Left ventricle myocardium inferior (tissue), 1 donor: ENCODE measurements around the gene TNRC18. TPM values are rescaled to one million over a fixed set of nuclear protein-coding genes. Genes with fewer than 3 reads are reported as not detected.
"Not testable (repeated sequence)": the region's sequence is repeated elsewhere in the genome, so short reads cannot be mapped to it uniquely, and the experiment has no call there.

ENCODE experiments used
- DNase-seq: peaks from one replicate; pipeline ENCODE4 v3.0.0-alpha.2; 2020
- H3K27ac ChIP-seq: fragments of 200-600 bp; replicated peaks from 2 replicates; pipeline ENCODE4 v1.8.0; 2021
- H3K27me3 ChIP-seq: fragments of 200-600 bp; 2 replicates; pipeline ENCODE4 v1.8.0; 2021; ENCODE audit warnings: low read depth
- H3K36me3 ChIP-seq: fragments of 200-600 bp; 2 replicates; pipeline ENCODE4 v1.8.0; 2021
- H3K4me1 ChIP-seq: fragments of 200-600 bp; 2 replicates; pipeline ENCODE4 v1.8.0; 2021
- H3K4me3 ChIP-seq: fragments of 200-600 bp; 2 replicates; pipeline ENCODE4 v1.8.0; 2021; ENCODE audit warnings: mild to moderate bottlenecking, moderate library complexity
- H3K9me3 ChIP-seq: fragments of 200-600 bp; replicated peaks from 2 replicates; pipeline ENCODE4 v1.8.0; 2021
- intact Hi-C: fragments of 100-400 bp; cut with micrococcal nuclease; formaldehyde crosslinking; loops from one replicate; pipeline ENCODE4 v1.11.0; 2022
- total RNA-seq: library from RNA; stranded (reverse); fragmentation: NEBNext Ultra II Directional; extraction: Animal tissue kit (Norgen Biotek cat#: 25700); gene quantifications from one replicate; pipeline ENCODE4 v1.2.1, GENCODE V29; 2021
- TF ChIP-seq, protein P1 (sequence below): fragments of 200-600 bp; IDR thresholded peaks from 2 replicates; pipeline ENCODE4 v1.8.0; 2021; ENCODE audit warnings: antibody characterized with exemption, mild to moderate bottlenecking, borderline replicate concordance
- donor health status: DM: no; HTN: yes; CAD: no; lungs with severe emphysema.

TNRC18 gene
- total RNA-seq, 1 donor from 2014 or later = 27.7 TPM

- TF ChIP-seq, protein P1, sequence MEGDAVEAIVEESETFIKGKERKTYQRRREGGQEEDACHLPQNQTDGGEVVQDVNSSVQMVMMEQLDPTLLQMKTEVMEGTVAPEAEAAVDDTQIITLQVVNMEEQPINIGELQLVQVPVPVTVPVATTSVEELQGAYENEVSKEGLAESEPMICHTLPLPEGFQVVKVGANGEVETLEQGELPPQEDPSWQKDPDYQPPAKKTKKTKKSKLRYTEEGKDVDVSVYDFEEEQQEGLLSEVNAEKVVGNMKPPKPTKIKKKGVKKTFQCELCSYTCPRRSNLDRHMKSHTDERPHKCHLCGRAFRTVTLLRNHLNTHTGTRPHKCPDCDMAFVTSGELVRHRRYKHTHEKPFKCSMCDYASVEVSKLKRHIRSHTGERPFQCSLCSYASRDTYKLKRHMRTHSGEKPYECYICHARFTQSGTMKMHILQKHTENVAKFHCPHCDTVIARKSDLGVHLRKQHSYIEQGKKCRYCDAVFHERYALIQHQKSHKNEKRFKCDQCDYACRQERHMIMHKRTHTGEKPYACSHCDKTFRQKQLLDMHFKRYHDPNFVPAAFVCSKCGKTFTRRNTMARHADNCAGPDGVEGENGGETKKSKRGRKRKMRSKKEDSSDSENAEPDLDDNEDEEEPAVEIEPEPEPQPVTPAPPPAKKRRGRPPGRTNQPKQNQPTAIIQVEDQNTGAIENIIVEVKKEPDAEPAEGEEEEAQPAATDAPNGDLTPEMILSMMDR = no peak
- no peak for DNase-seq
- H3K4me1 ChIP-seq = peaks cover 20% of the 10 kb centered on the region
- no peak overlapping the region for H3K27ac ChIP-seq
- H3K9me3 ChIP-seq = no peaks in the 10 kb centered on the region
- H3K36me3 ChIP-seq = peaks cover 44% of the 10 kb centered on the region
- intact Hi-C loops = loop anchor here (10.0 kb wide), 1 partner anchor 87 kb away; no protein-coding TSS in a partner anchor
- H3K27me3 ChIP-seq = no peaks in the 10 kb centered on the region
- H3K4me3 ChIP-seq = no peak overlapping the region
These were observed 56.0 kb downstream of the TNRC18 start for GRCh38 chr7:5367661-5368060.

- H3K9me3 ChIP-seq, DNase-seq, H3K27ac ChIP-seq, H3K4me3 ChIP-seq, H3K27me3 ChIP-seq: not testable (repeated sequence)
- intact Hi-C loops = loop anchor here (10.0 kb wide), 1 partner anchor 89 kb away; no protein-coding TSS in a partner anchor
- Histone ChIP-seq H3K4me1 (peaks cover 20% of the 10 kb centered on the region), H3K36me3 (peaks cover 48% of the 10 kb centered on the region)
- TF ChIP-seq, protein P1 = peak; percentile 88
These were observed 57.5 kb downstream of the TNRC18 start for GRCh38 chr7:5365976-5366625.

- TF ChIP-seq, protein P1 = no peak
- no peaks in the 10 kb centered on the region for H3K27me3 ChIP-seq
- no peaks in the 10 kb centered on the region for H3K9me3 ChIP-seq
- peaks cover 27% of the 10 kb centered on the region for H3K4me1 ChIP-seq
- H3K4me3 ChIP-seq = no peak overlapping the region
- DNase-seq = no peak
- H3K36me3 ChIP-seq = peaks cover 51% of the 10 kb centered on the region
- H3K27ac ChIP-seq = no peak overlapping the region
- intact Hi-C loops = loop anchor here (10.0 kb wide), 1 partner anchor 91 kb away; no protein-coding TSS in a partner anchor
These were observed 59.9 kb downstream of the TNRC18 start for GRCh38 chr7:5363729-5364128.

DNA sequence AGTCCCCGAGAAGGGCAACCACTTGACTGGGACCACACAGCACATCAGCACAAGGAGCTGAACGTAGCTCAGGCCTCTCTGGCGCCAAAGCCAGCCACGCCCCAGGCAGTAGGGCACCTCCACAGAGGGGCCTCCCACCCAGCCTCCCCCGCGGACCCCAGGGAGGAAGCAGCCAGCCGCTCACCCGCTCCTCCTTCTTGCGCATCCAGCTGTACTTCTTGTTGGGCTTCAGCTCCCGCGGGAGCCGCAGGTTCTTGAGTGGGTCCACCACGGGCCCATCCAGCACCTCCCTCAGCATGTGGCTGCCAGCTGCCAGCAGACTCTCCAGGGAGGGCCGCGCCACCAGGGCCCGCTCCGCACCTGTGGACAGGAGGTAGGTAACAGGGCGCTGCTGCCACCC lies 61.2 kb downstream of the TNRC18 start:
- H3K4me1 ChIP-seq = peaks cover 25% of the 10 kb centered on the region
- H3K27ac ChIP-seq = no peak overlapping the region
- no peak overlapping the region for H3K4me3 ChIP-seq
- peaks cover 64% of the 10 kb centered on the region for H3K36me3 ChIP-seq
- DNase-seq = no peak
- intact Hi-C loops = loop anchor here (10.0 kb wide), 1 partner anchor 92 kb away; no protein-coding TSS in a partner anchor
- TF ChIP-seq, protein P1 = no peak
- H3K27me3 ChIP-seq = no peaks in the 10 kb centered on the region
- H3K9me3 ChIP-seq = no peaks in the 10 kb centered on the region

GRCh38 chr7:5361446-5362127 lies 62.0 kb downstream of the TNRC18 start:
- TF ChIP-seq, protein P1 = no peak
- no peak overlapping the region for H3K27ac ChIP-seq
- no peak overlapping the region for H3K4me3 ChIP-seq
- peaks cover 72% of the 10 kb centered on the region for H3K36me3 ChIP-seq
- intact Hi-C loops = loop anchor here (10.0 kb wide), 1 partner anchor 93 kb away; no protein-coding TSS in a partner anchor
- H3K9me3 ChIP-seq = no peaks in the 10 kb centered on the region
- no peak for DNase-seq
- H3K4me1 ChIP-seq = peaks cover 22% of the 10 kb centered on the region
- no peaks in the 10 kb centered on the region for H3K27me3 ChIP-seq
